C4-2B (cell line): ENCODE results near the gene UFD1.

Experiments used
- ZFX ChIP-seq: fragments of 450-650 bp; IDR thresholded peaks from 2 replicates; pipeline ENCODE4 v1.6.1; 2017
- TF ChIP-seq, protein P1 (sequence below): fragments of 450-650 bp; conservative IDR thresholded peaks from 2 replicates; pipeline ENCODE4 v1.5.1; 2017; ENCODE audit warnings: mild to moderate bottlenecking

DNA sequence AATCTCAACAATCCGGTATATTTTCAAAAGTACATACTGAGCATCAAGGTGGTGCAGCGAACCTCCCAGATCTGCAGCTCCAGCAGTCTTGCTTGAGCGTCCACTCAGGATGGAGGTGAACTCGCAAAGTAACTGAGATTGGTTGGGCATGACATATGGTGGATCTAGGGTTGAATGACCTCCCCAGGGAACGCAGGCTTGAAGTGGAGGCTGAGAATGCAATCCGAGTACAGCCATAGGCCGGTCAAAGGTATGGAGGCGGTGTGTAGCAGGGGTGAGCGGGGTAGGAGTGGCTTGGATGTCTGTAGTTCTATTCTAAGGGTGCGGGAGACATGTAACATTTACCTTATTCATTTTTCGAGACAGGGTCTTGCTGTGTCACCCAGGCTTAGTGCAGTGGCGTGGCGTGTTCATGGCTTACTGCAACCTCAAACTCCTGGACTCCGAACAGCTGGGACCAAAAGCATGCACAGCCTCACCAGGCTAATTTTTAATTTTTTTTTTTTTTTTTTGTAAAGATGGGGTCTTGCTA lies 30.9 kb downstream of the UFD1 start:
- TF ChIP-seq, protein P1, sequence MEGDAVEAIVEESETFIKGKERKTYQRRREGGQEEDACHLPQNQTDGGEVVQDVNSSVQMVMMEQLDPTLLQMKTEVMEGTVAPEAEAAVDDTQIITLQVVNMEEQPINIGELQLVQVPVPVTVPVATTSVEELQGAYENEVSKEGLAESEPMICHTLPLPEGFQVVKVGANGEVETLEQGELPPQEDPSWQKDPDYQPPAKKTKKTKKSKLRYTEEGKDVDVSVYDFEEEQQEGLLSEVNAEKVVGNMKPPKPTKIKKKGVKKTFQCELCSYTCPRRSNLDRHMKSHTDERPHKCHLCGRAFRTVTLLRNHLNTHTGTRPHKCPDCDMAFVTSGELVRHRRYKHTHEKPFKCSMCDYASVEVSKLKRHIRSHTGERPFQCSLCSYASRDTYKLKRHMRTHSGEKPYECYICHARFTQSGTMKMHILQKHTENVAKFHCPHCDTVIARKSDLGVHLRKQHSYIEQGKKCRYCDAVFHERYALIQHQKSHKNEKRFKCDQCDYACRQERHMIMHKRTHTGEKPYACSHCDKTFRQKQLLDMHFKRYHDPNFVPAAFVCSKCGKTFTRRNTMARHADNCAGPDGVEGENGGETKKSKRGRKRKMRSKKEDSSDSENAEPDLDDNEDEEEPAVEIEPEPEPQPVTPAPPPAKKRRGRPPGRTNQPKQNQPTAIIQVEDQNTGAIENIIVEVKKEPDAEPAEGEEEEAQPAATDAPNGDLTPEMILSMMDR: no peak
- no peak for TF ChIP-seq ZFX
